Thoracic aorta (tissue), 2 donors: Measurements from ENCODE around the gene PXMP2. TPM values are rescaled to one million over a fixed set of nuclear protein-coding genes. Genes with fewer than 3 reads are reported as not detected.

ENCODE experiments used
- ATAC-seq: fragments of 150-250 bp; one replicate; pipeline ENCODE4 v1.8.0; 2017; ENCODE audit warnings: low read depth; ENCODE audit not compliant: insufficient number of reproducible peaks, low FRiP score
- DNase-seq: peaks from one replicate; pipeline ENCODE4 v3.0.0-alpha.2; 2020; ENCODE audit warnings: low spot score
- H3K27ac ChIP-seq, 2 donors: fragments of 200-600 bp; sonication (generic); 1 replicate in 1 of 2; 2 replicates in 1 of 2; pipeline ENCODE4 v1.5.1; 2016; ENCODE audit warnings: mild to moderate bottlenecking in 2 of 2, moderate library complexity in 2 of 2
- H3K27me3 ChIP-seq: fragments of 200-600 bp; sonication (generic); replicated peaks from 2 replicates; pipeline ENCODE4 v1.6.0; 2016; ENCODE audit warnings: mild to moderate bottlenecking; ENCODE audit not compliant: insufficient read depth
- H3K36me3 ChIP-seq: fragments of 200-600 bp; sonication (generic); one replicate; pipeline ENCODE4 v1.5.1; 2016
- H3K4me1 ChIP-seq, 2 donors: fragments of 200-600 bp; sonication (generic); 1 replicate in 1 of 2; 2 replicates in 1 of 2; pipeline versions ENCODE4 v1.5.1 to v1.6.0; 2016; ENCODE audit warnings: low read depth in 2 of 2, mild to moderate bottlenecking in 1 of 2; ENCODE audit not compliant: control insufficient read depth in 1 of 2
- H3K4me3 ChIP-seq: fragments of 200-600 bp; sonication (generic); 2 replicates; pipeline ENCODE4 v1.5.1; 2016; ENCODE audit warnings: mild to moderate bottlenecking
- H3K9me3 ChIP-seq: fragments of 200-600 bp; sonication (generic); 2 replicates; pipeline ENCODE4 v1.5.1; 2016
- CTCF ChIP-seq: fragments of 200-600 bp; sonication (generic); IDR thresholded peaks from one replicate; pipeline ENCODE4 v1.5.1; 2019; ENCODE audit warnings: antibody characterized with exemption
- total RNA-seq, 2 donors: library from RNA; depleted of rRNA; stranded (reverse); fragments of >200 nt; gene quantifications; one replicate each; pipeline versions ENCODE4 v1.1.0 to v1.2.3, GENCODE V29; 2016

The PXMP2 gene
- total RNA-seq, 2 donors from 2014 or later, result 56.9 to 62.7 TPM

DNA sequence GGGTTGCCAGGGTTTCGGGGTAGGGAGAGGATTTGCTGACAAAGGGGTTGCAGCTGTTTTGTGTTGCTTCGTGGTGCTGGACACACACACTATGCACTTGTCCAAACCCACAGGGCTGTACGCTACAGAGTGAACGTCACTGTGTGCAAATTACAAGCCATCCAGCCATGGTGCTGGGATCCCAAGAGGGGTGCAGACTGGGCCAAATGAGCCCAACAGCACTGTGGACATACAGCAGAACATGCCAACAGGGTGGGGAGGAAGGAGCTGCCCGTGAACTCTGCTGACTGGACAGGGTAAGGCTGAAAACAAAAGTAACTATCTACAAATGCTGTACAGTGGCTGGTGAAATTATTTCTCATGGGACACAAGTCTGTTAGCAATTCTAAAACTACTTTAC is 25.4 kb upstream of the PXMP2 start:
- H3K36me3 ChIP-seq, result peaks cover 71% of the 10 kb centered on the region
- ATAC-seq (no peak), DNase-seq (no peak)
- H3K4me1 ChIP-seq, result no peaks in the 10 kb centered on the region
- no peaks in the 10 kb centered on the region for H3K9me3 ChIP-seq
- no peak for TF ChIP-seq CTCF
- H3K4me3 ChIP-seq, result no peak overlapping the region
- no peak overlapping the region for H3K27ac ChIP-seq
- no peaks in the 10 kb centered on the region for H3K27me3 ChIP-seq

DNA sequence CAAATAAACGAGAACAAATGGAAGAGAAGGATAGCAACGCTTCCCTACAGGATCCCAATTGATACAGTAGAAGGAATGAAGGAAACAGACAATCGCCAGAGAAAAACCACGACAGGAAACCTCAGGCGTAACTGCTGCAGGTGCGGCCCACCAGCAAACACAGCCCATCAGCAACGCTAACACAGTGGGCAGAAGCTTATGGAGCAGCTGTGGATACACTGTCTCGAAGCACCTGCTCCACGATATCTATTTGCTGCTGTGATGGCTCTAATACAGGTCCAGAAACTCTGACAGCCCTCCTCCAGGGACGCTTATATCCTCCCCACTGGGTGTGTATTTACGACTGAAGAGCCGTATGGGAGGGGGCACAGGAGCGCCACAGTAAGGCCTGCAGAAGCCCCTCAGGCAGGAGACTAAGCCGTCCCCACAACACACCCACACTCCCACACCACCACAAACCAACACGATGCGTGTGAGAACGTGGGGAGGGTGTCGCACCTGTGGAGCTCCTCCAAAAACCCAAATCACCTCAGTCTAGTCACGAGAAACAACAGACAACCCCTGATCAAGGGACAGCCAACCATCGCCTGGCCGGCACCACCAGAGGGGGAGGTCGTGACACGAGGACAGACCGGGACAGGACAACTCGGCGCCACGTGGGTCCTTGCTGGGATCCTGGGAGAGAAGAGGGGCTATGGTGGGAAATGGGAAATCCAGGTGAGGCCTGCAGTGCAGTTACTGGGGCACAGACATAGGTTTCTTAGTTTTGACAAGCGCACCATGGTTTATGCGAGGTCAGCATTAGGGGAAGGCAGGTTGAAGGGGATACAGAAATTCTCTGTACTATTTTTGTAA is 24.3 kb upstream of the PXMP2 start:
- no peaks in the 10 kb centered on the region for H3K9me3 ChIP-seq
- H3K36me3 ChIP-seq, result peaks cover 73% of the 10 kb centered on the region
- H3K27ac ChIP-seq, result no peak overlapping the region
- no peak for DNase-seq
- no peak for TF ChIP-seq CTCF
- no peak for ATAC-seq
- no peaks in the 10 kb centered on the region for H3K4me1 ChIP-seq
- H3K27me3 ChIP-seq, result no peaks in the 10 kb centered on the region
- H3K4me3 ChIP-seq, result no peak overlapping the region

DNA sequence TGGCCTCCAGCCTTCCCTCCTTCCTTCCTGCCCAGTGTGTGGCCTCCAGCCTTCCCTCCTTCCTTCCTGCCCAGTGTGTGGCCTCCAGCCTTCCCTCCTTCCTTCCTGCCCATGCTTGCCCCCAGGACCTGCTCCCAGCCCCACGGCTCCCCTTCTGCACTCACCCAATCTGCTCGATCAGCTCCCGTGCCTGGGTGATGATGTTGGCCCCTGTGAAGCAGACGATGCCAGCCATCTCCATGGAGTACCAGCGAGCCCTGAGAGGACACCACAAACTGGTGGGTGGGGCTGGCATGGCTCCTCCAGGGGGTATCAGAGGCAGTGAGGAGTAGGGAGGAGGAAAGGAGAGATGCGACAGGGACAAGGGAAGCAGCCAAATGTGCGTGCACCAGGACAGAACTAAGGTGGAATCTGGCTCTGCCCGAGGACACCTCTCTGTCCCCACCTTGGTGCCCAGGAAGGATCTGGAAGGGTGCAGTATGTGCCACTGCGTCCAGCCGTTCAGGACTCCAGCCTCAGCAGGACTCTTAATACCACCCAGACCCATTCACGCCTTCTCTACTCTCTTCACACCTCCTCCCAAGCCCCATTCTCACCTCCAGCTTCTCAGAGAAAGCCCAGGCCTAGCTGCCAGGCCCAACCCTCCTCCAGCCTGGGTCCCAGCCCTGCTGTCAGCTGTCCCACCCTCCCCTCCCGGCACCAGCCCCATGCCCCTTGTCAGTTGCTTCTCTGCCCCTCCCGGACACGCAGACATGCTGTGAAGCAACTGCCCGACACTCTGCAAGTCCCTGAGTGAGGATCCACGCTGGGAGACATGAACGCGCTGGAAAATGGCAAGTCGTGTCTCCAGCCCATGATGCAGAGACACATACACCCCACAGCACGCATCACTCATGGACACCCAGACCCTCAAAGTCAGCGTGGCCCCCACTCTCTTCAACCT is 22.9 kb upstream of the PXMP2 start:
- no peak for TF ChIP-seq CTCF
- H3K27ac ChIP-seq, result no peak overlapping the region
- no peak for DNase-seq

GRCh38 chr12:132665149-132665491 is 22.3 kb upstream of the PXMP2 start:
- Histone ChIP-seq H3K9me3 (no peaks in the 10 kb centered on the region), H3K27me3 (no peaks in the 10 kb centered on the region), H3K27ac (no peak overlapping the region), H3K4me3 (no peak overlapping the region), H3K4me1 (no peaks in the 10 kb centered on the region), H3K36me3 (peaks cover 70% of the 10 kb centered on the region)
- no peak for DNase-seq
- no peak for ATAC-seq
- no peak for TF ChIP-seq CTCF

More for the DNA sequence above, 22.9 kb upstream of the PXMP2 start:
- Histone ChIP-seq H3K4me1 (no peaks in the 10 kb centered on the region), H3K9me3 (no peaks in the 10 kb centered on the region), H3K36me3 (peaks cover 70% of the 10 kb centered on the region), H3K4me3 (no peak overlapping the region), H3K27me3 (no peaks in the 10 kb centered on the region)
- ATAC-seq, result no peak

DNA sequence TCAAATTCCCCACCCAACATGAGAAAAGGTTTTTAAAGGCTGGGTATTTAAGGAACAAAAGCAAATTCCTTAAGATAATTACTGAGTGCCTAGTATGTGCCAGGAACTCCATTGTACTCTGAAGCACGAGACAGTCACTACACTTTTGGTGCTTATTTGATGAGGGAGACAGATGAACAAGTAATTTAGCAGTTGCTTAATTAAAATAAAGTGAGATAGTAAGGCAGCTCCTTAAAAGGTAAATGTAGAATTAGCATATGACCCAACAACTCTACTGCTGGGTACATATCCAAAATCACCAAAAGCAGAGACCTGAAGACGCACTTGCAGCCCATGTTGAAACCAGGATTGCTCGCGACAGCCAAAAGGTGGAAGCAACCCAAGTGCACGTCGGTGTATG is 21.6 kb upstream of the PXMP2 start:
- ATAC-seq, result no peak
- DNase-seq, result no peak
- Histone ChIP-seq H3K27me3 (no peaks in the 10 kb centered on the region), H3K27ac (no peak overlapping the region), H3K9me3 (no peaks in the 10 kb centered on the region), H3K4me3 (no peak overlapping the region), H3K36me3 (peaks cover 66% of the 10 kb centered on the region), H3K4me1 (no peaks in the 10 kb centered on the region)
- TF ChIP-seq CTCF, result no peak
